NCI-H748 (cell line): Measurements from ENCODE around the gene FBXL16.

Source experiments
- DNase-seq: peaks from one replicate; lab custom pipeline; 2025; ENCODE audit not compliant: unreplicated experiment; lab: John Stamatoyannopoulos, UW

FBXL16 gene

GRCh38 chr16:723695-724094 is 18.1 kb upstream of the FBXL16 start:
- DNase-seq: no peak

DNA sequence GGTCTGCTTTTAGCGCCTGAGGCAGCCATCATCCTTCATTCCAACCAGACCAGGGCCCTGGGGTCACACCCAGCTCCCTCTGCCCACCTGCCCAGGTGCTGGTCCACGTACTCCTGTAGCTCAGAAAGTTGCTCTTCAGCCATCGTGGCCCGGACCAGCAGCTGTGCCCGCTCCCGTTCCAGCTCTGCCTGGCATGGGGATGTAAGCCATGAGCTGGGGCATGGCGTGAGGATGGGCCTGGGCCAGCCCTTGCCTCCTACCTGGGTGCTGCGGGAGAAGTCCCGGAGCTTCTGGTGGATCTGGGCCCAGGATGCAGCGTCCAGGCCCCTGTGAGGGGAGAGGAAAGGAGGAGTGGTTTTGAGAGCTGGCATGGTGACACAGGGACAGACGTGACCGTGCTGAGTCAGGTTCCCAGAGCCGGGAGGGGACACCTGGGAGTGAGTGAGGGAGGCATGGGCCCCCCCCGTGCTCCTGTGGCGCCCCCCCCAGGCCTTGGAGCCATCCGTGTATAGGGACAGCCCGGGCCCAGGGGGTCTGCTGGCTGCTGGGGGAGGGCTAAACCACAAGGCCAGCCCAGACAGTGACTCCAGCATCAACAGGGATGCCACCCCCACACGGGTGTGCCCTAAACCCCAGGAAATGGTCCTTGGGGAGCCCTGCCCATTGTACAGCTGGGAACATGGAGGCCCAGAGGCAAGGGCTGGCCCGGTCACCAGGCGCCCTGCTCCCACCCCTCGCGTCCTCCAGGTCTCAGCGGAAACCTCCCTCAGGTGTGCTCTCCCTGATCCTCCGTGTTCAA is 17.4 kb upstream of the FBXL16 start:
- DNase-seq: no peak

DNA sequence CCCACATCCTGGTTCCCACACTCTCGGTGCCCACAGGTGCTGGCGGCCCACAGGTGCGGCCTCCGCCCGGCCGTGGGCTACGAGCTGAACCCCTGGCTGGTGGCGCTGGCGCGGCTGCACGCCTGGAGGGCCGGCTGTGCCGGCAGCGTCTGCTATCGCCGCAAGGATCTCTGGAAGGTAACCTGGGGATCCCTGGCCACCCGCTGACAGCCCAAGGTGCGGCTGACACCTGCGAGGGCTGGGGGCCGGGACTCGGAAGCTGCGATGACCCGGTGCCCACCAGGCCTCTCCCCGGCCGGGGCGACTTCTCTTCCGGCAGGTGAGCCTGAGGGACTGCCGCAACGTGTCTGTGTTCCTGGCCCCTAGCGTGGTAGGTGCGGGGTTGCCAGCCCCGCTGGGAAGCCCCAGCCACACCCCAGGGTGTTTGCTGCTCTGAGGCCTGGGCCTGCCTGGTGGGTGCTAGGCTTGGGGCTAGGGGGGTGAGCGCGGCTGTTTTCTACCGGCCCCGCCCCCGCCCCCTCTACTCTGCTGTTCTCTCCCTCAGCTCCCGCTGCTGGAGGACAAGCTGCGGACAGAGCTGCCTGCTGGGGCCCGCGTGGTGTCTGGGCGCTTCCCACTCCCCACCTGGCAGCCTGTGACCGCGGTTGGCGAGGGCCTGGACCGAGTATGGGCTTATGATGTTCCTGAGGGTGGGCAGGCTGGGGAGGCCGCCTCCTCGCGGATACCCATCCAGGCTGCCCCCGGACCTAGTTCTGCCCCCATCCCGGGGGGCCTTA is 16.4 kb upstream of the FBXL16 start:
- peak; percentile 23 for DNase-seq

GRCh38 chr16:720990-721764 is 15.6 kb upstream of the FBXL16 start, which contains the start of gene ANTKMT:
ANTKMT (plus strand) TSS chr16:721146; CDS start chr16:721275, 129 bp downstream.
- peak; percentile 91 for DNase-seq

- DNase-seq: peak; percentile 74
Measured at GRCh38 chr16:720447-720989, 14.9 kb upstream of the FBXL16 start.

GRCh38 chr16:719815-720446 is 14.3 kb upstream of the FBXL16 start:
- peak; percentile 29 for DNase-seq

DNA sequence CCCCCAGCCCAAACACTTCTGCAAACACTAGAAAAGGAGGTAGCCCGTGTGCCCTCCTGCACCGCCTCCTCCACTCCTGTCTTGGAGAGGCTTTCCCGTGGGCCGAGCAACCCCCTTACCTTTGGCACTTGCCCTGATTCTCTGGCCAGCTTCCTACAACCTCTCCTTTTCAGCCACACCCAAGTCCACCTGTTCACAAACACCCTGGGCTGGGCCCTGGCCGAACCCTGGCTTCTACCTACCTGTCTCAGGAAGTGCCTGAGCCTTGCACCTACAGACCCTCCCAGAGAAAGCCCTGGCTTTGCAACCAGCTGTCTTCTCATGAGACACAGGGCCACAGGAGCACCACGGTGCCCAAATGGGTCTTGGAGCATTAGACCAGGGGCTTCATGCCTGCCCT is 13.3 kb upstream of the FBXL16 start:
- DNase-seq: no peak

- DNase-seq: no peak
Measured at GRCh38 chr16:718389-718788, 12.8 kb upstream of the FBXL16 start.

DNA sequence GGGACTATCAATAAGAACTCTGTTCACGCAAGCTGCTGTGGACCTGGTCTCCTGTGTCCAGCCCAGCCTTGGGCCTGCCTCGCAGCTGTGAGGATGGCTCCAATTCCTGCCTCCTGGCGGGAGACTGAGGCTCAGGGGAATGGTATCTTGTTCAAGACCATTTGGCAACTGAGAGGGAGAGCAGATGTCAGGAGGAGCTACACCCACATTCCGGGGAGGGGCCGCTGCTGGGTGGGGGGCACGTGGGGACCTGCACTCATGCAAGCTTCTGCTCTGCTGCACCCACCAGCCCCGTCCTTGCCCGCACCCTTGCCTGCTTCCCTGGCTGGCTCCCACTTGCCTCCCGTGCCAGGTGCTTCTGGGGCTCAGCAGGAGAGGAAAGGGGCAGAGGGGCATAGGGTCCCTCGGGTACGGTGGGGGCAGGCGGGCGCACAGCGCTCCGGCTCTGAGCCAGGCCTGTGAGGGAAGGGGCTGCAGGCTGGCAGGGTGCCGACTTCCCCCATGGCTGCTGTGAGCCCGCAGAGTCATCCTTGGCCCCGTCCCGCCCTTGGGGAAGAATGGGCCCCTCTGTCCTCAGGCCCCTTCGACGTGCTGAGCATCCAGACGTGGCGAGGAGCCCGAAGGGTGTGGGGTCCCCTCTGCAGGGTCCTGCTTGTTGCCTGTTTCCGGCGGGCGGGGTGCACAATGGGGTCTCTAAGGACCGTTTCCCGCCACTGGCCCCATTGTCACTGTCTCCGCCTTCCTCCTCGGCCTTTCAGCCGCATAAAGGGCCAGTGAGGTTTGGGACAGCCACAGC is 12.0 kb upstream of the FBXL16 start:
- DNase-seq: no peak

DNA sequence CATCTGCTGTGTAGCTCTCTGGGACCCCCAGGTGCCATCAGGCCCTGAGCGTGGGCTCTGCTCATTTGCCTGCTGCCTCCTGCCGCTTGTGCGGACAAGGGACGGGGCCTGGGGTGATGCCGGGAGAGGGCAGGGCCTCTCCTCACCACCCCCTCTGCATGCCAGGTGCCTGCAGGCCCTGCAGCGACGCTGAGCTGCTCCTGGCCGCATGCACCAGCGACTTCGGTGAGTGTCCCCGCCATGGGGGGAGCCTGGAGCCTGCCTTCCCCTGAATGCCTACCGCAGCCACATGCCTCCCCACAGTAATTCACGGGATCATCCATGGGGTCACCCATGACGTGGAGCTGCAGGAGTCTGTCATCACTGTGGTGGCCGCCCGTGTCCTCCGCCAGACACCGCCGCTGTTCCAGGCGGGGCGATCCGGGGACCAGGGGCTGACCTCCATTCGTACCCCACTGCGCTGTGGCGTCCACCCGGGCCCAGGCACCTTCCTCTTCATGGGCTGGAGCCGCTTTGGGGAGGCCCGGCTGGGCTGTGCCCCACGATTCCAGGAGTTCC is 11.2 kb upstream of the FBXL16 start:
- no peak for DNase-seq

DNA sequence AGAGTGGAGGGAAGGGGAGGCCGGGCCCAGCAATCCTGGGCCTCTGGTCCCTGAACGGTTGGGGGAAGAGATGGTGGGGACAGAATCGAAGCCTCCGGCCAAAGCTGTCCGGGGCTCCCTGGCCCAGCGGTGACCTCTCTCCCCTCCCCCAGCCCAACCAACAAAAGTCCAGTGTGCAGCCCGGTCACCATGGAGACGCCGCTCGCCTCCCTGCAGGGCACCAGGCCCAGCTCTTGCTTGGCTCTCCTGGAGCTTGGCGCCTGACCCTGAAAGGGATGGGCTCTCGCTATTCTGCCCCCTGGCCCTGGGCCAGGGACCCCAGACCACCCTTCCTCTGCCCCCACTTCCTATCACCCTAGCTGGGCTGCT is 10.6 kb upstream of the FBXL16 start:
- peak; percentile 55 for DNase-seq

DNA sequence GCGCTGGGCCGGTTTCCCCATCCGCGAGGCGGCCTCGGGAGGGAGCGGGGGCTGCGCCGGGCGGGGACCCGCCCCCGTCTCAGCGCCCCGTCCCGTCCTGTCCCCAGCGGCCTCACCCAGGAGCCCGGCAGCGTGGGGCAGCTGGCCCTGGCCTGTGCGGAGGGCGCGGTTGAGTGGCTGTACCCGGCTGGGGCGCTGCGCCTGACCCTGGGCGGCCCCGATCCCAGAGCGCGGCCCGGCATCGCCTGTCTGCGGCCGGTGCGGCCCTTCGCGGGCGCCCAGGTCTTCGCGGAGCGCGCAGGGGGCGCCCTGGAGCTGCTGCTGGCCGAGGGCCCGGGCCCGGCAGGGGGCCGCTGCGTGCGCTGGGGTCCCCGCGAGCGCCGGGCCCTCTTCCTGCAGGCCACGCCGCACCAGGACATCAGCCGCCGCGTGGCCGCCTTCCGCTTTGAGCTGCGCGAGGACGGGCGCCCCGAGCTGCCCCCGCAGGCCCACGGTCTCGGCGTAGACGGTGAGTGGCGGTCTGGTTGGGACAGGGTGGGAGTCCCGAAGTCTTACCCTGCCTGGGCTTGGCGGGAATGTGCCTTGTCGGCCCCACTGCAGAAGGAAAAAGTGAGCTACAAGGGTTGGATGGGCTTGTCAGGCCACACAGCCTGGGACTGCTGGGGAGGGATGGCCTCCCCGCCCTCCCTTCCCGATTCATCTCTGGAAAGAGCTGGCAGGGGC is 10.0 kb upstream of the FBXL16 start:
- DNase-seq: peak; percentile 37

DNA sequence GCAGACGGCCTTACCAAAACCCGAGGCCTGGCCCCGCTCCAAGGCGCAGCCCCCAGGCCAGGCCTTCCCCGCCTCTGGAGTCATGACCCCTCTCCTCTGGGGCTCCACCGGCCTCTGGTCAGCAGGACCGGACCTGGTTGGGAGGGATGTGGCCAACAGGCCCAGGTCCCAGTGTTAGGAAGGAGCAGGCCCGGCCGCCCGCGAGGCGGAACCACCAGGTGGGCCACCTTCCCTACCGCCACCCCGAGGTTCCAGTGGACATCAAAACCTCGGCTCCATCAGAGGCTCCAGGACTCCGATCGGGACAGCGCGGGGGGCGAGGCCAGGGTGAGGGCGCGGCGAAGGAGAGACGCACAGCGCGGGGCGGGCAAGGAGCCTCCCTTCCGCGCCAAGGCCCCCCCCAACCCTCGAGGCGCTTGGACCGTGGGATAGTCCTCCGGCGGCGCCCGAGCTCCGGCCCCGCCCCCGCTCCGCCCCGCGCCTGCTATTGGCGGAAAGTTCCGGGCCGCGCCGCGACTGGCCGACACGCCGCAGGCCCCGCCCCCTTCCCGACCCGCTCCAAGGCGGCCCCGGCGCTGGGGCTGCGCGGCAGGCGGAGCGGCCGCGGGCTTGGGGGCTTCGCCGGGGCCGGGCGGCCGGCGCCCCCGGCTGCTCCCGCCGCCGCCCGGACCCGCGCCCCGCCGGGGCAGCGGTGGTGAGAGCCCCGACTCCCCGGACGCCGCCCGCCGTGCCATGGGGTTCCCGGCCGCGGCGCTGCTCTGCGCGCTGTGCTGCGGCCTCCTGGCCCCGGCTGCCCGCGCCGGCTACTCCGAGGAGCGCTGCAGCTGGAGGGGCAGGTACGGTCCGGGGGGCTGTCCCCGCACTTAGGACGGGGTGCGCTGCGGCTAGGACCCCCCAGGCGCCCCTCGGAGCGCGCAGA is 9.2 kb upstream of the FBXL16 start, which contains the start of gene METRN:
METRN (plus strand) TSS at position 561 of the 919 bp plus-strand sequence; CDS start at position 733, 172 bp downstream.
- peak; percentile 80 for DNase-seq

- no peak for DNase-seq
Measured at GRCh38 chr16:714079-714478, 8.5 kb upstream of the FBXL16 start.

DNA sequence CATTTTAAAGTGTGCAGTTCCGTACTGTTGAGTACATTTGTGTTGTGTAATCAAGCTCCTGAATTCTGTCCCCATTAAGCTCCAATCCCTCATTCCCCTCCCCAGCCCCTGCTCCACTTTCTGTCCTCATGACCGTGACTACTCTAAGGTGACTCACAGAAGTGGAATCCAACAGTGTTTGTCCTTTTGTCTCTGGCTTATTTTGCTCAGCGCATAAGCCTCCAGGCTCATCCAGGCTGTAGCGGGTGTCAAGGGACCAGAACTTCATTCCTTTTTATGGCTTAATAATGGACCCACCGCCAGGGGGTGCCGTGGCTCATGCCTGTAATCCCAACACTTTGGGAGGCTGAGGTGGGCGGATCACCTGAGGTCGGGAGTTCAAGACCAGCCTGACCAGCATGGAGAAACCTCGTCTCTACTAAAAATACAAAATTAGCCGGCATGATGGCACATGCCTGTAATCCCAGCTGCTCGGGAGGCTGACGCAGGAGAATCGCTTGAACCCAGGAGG is 7.2 kb upstream of the FBXL16 start:
- peak; percentile 44 for DNase-seq

GRCh38 chr16:711548-712320 is 6.1 kb upstream of the FBXL16 start:
- DNase-seq: peak; percentile 62

GRCh38 chr16:711084-711483 is 5.5 kb upstream of the FBXL16 start:
- DNase-seq: no peak
